Neural progenitor cell (in vitro differentiated cells): Measurements from ENCODE around the gene BOC. TPM values are rescaled to one million over a fixed set of nuclear protein-coding genes. Genes with fewer than 3 reads are reported as not detected.

Experiments used
- DNase-seq: peaks from one replicate; pipeline ENCODE4 v3.0.0-alpha.2; 2016; ENCODE audit warnings: low spot score
- H2AFZ ChIP-seq: fragments of 200-600 bp; sonication (generic); replicated peaks from 2 replicates; pipeline ENCODE4 v1.6.1; 2016; ENCODE audit warnings: antibody characterized with exemption
- H3F3A ChIP-seq: fragments of 200-600 bp; sonication (generic); 2 replicates; pipeline ENCODE4 v1.6.1; 2016; ENCODE audit warnings: antibody characterized with exemption, low read depth
- H3K27ac ChIP-seq: fragments of 200-600 bp; sonication (generic); 2 replicates; pipeline ENCODE4 v1.5.1; 2016; ENCODE audit warnings: mild to moderate bottlenecking
- H3K27me3 ChIP-seq: fragments of 200-600 bp; sonication (generic); 2 replicates; pipeline ENCODE4 v1.6.1; 2016; ENCODE audit warnings: mild to moderate bottlenecking, moderate library complexity
- H3K36me3 ChIP-seq: fragments of 200-600 bp; sonication (generic); 2 replicates; pipeline ENCODE4 v1.5.1; 2016
- H3K4me1 ChIP-seq: fragments of 200-600 bp; sonication (generic); 2 replicates; pipeline ENCODE4 v1.6.1; 2016; ENCODE audit warnings: mixed run types
- H3K4me2 ChIP-seq: fragments of 200-600 bp; sonication (generic); 2 replicates; pipeline ENCODE4 v1.6.1; 2016
- H3K4me3 ChIP-seq: fragments of 200-600 bp; sonication (generic); 2 replicates; pipeline ENCODE4 v1.5.1; 2016
- H3K79me2 ChIP-seq: fragments of 200-600 bp; sonication (generic); 2 replicates; pipeline ENCODE4 v1.6.1; 2016; ENCODE audit warnings: low read depth
- H3K9ac ChIP-seq: fragments of 200-600 bp; sonication (generic); 2 replicates; pipeline ENCODE4 v1.6.1; 2016
- H3K9me3 ChIP-seq: fragments of 200-600 bp; sonication (generic); 2 replicates; pipeline ENCODE4 v1.5.1; 2016; ENCODE audit warnings: low read depth
- H4K20me1 ChIP-seq: fragments of 200-600 bp; sonication (generic); 2 replicates; pipeline ENCODE4 v1.6.1; 2016; ENCODE audit warnings: low read depth
- H3K27ac Mint-ChIP-seq: 3 replicates; pipeline ENCODE4 v1.8.0; 2021; ENCODE audit warnings: mixed read lengths
- H3K27me3 Mint-ChIP-seq: 2 replicates; pipeline ENCODE4 v1.8.0; 2022; ENCODE audit warnings: low read depth, mild to moderate bottlenecking, inconsistent platforms, moderate library complexity, mixed read lengths; ENCODE audit not compliant: insufficient read depth
- H3K36me3 Mint-ChIP-seq: 3 replicates; pipeline ENCODE4 v1.8.0; 2021; ENCODE audit warnings: mixed read lengths
- H3K4me1 Mint-ChIP-seq: 3 replicates; pipeline ENCODE4 v1.8.0; 2021; ENCODE audit warnings: mixed read lengths
- H3K4me3 Mint-ChIP-seq: 3 replicates; pipeline ENCODE4 v1.8.0; 2021; ENCODE audit warnings: mild to moderate bottlenecking, moderate library complexity, mixed read lengths
- H3K9me3 Mint-ChIP-seq: 3 replicates; pipeline ENCODE4 v1.8.0; 2020; ENCODE audit warnings: mixed read lengths
- EZH2 ChIP-seq: fragments of 200-600 bp; sonication (generic); IDR thresholded peaks from 2 replicates; pipeline ENCODE4 v1.6.1; 2017; ENCODE audit warnings: antibody characterized with exemption, mild to moderate bottlenecking, moderate library complexity
- EZH2phosphoT487 ChIP-seq: fragments of 200-600 bp; sonication (generic); IDR thresholded peaks from 2 replicates; pipeline ENCODE4 v1.6.1; 2017; ENCODE audit warnings: antibody characterized with exemption
- total RNA-seq: library from RNA; depleted of rRNA; stranded (reverse); fragments of >200 nt; gene quantifications from 2 replicates; pipeline ENCODE4 v1.2.3, GENCODE V29; 2015; ENCODE audit warnings: low replicate concordance
- TF ChIP-seq, protein P1 (sequence below): fragments of 200-600 bp; sonication (generic); IDR thresholded peaks from 2 replicates; pipeline ENCODE4 v1.5.1; 2017; ENCODE audit warnings: antibody characterized with exemption, mild to moderate bottlenecking

BOC gene
- total RNA-seq, 1 donor from 2014 or later, result 35.2 TPM

DNA sequence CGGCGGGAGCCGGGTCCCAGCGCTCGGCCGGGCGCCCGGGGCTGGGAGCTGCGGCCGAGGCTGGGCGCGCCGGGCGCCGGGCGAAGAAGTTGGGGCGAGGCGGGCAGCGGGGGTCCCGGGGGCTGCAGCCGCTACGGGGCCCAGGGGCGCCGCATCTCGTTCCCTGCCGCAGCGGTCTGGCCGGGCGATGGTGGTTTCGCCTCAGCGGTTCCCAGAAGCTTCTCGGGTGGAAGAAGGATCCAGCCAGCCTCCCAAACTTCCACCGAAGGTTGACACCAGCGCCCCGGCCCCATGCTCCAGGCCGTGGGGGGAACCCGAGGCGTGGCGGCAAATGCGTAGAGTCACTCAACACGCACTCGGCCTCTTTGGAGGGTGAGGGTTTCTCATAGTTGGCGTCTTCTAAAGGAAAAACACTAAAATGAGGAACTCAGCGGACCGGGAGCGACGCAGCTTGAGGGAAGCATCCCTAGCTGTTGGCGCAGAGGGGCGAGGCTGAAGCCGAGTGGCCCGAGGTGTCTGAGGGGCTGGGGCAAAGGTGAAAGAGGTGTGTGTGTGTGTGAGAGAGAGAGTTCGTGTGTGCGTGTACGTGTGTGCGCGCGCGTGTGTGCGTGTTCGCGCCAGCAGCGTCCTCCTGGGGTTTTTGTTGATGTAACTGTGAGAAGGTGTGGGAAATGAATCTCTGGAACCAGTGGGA is 940 bp downstream of the BOC start:
- Histone ChIP-seq H3K27me3 (no peaks in the 10 kb centered on the region), H3K36me3 (peaks cover 7% of the 10 kb centered on the region), H4K20me1 (peaks cover 34% of the 10 kb centered on the region), H3K4me1 (peaks cover 43% of the 10 kb centered on the region), H2AFZ (no peak overlapping the region), H3K27ac (no peak overlapping the region), H3K79me2 (peaks cover 58% of the 10 kb centered on the region), H3K9me3 (no peaks in the 10 kb centered on the region), H3K4me2 (peak overlapping the region; percentile 99), H3K4me3 (peak overlapping the region; percentile 93), H3F3A (peaks cover 29% of the 10 kb centered on the region), H3K9ac (peak overlapping the region; percentile 70)
- H3K4me3 Mint-ChIP-seq, result peak overlapping the region; percentile 98
- H3K27me3 Mint-ChIP-seq, result peaks cover 8% of the 10 kb centered on the region
- peaks cover 41% of the 10 kb centered on the region for H3K36me3 Mint-ChIP-seq
- no peaks in the 10 kb centered on the region for H3K9me3 Mint-ChIP-seq
- H3K4me1 Mint-ChIP-seq, result peaks cover 85% of the 10 kb centered on the region
- no peak for TF ChIP-seq EZH2phosphoT487
- TF ChIP-seq, protein P1, sequence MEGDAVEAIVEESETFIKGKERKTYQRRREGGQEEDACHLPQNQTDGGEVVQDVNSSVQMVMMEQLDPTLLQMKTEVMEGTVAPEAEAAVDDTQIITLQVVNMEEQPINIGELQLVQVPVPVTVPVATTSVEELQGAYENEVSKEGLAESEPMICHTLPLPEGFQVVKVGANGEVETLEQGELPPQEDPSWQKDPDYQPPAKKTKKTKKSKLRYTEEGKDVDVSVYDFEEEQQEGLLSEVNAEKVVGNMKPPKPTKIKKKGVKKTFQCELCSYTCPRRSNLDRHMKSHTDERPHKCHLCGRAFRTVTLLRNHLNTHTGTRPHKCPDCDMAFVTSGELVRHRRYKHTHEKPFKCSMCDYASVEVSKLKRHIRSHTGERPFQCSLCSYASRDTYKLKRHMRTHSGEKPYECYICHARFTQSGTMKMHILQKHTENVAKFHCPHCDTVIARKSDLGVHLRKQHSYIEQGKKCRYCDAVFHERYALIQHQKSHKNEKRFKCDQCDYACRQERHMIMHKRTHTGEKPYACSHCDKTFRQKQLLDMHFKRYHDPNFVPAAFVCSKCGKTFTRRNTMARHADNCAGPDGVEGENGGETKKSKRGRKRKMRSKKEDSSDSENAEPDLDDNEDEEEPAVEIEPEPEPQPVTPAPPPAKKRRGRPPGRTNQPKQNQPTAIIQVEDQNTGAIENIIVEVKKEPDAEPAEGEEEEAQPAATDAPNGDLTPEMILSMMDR, result no peak
- TF ChIP-seq EZH2, result no peak
- H3K27ac Mint-ChIP-seq, result peak overlapping the region; percentile 99
- DNase-seq, result peak; percentile 46

DNA sequence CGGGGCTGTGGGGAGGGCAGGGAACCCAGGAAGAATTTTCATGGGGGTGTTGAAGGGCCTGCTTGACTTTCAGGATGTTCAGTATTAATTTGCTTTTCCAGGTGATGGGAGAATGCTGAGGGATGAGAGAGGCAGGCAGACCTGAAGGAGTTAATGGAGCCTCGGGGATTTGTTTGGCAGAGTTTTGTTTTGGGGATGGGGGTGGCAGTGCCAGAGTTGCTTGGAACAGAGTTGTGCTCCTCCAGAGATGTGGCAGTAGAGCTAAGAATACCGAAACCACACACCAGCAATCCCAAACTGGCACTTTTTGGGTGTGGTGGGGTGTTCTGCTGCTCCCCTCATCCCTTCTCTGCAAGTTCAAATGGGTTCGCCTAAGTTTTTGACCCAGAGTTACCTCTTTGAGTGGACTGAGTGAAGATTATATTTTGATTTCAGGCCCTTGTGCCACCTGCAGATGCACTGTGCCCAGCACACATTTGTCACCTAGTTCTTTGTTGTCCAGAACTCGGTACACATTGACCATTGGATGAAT is 1.6 kb downstream of the BOC start:
- no peaks in the 10 kb centered on the region for H3K27me3 ChIP-seq
- H3K4me1 Mint-ChIP-seq, result peaks cover 85% of the 10 kb centered on the region
- H3K79me2 ChIP-seq, result peaks cover 64% of the 10 kb centered on the region

DNA sequence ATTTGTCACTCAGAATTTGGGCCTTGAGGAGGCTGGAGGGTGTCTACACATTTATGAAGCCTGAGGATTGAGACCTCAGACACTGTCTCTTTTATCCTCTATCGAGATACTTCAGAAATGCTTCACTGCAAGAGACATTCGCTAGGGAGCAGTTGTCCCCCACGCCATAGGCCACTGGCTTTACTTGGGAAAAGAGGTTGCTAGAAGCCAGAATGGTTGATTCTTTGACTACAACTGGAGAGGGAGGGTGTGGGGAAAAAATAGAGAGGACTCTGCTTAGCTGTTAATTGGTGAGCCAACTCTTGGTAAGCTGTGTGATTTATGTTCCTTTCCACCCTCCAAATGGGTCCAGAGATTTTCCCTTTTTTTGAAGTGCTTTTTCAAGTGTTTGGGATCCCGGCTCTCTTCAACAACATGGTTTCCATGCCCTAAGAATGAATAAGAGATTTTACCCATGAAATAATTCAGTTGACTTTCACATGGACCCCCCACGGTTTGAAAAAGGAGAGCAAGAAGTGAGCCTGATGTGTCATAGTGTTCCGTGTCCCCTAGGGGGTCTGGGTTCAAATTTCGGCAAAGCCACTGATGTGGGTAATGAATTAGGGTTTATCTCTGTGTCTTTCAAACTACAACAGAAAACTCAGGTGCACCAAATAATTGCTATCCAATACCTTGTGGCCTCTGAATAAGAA is 2.7 kb downstream of the BOC start:
- Histone ChIP-seq H3K27ac (no peak overlapping the region), H3K4me2 (peak overlapping the region; percentile 99)

More for the DNA sequence above, 1.6 kb downstream of the BOC start:
- Histone ChIP-seq H3K4me2 (peak overlapping the region; percentile 99), H3K27ac (no peak overlapping the region), H4K20me1 (peaks cover 39% of the 10 kb centered on the region), H3F3A (peaks cover 29% of the 10 kb centered on the region), H3K9me3 (no peaks in the 10 kb centered on the region), H3K9ac (peak overlapping the region; percentile 70), H2AFZ (no peak overlapping the region), H3K4me1 (peaks cover 47% of the 10 kb centered on the region), H3K4me3 (peak overlapping the region; percentile 93), H3K36me3 (peaks cover 7% of the 10 kb centered on the region)
- no peak for DNase-seq
- Mint-ChIP-seq H3K9me3 (no peaks in the 10 kb centered on the region), H3K4me3 (peak overlapping the region; percentile 98), H3K27me3 (peaks cover 8% of the 10 kb centered on the region), H3K36me3 (peaks cover 48% of the 10 kb centered on the region), H3K27ac (peak overlapping the region; percentile 99)
- TF ChIP-seq EZH2 (no peak), EZH2phosphoT487 (no peak)
- TF ChIP-seq, protein P1, result no peak

More for the DNA sequence above, 2.7 kb downstream of the BOC start:
- no peaks in the 10 kb centered on the region for H3K9me3 Mint-ChIP-seq
- H3K27ac Mint-ChIP-seq, result peak overlapping the region; percentile 99
- H3K9ac ChIP-seq, result no peak overlapping the region
- H3K9me3 ChIP-seq, result no peaks in the 10 kb centered on the region
- H3K79me2 ChIP-seq, result peaks cover 69% of the 10 kb centered on the region
- H3F3A ChIP-seq, result peaks cover 26% of the 10 kb centered on the region
- H2AFZ ChIP-seq, result no peak overlapping the region
- peaks cover 7% of the 10 kb centered on the region for H3K36me3 ChIP-seq
- peaks cover 87% of the 10 kb centered on the region for H3K4me1 Mint-ChIP-seq
- peak; percentile 36 for DNase-seq
- peaks cover 8% of the 10 kb centered on the region for H3K27me3 Mint-ChIP-seq
- peaks cover 51% of the 10 kb centered on the region for H4K20me1 ChIP-seq
- H3K36me3 Mint-ChIP-seq, result peaks cover 57% of the 10 kb centered on the region
- H3K4me3 ChIP-seq, result peak overlapping the region; percentile 93
- no peak for TF ChIP-seq EZH2
- TF ChIP-seq, protein P1, result peak; percentile 19
- H3K4me1 ChIP-seq, result peaks cover 52% of the 10 kb centered on the region
- no peaks in the 10 kb centered on the region for H3K27me3 ChIP-seq
- H3K4me3 Mint-ChIP-seq, result peak overlapping the region; percentile 98
